ENCODE data around the gene TBATA. TPM values are rescaled to one million over a fixed set of nuclear protein-coding genes. Genes with fewer than 3 reads are reported as not detected.

The TBATA gene
- total RNA-seq, 1 experiment from 2014 or later: not detected

DNA sequence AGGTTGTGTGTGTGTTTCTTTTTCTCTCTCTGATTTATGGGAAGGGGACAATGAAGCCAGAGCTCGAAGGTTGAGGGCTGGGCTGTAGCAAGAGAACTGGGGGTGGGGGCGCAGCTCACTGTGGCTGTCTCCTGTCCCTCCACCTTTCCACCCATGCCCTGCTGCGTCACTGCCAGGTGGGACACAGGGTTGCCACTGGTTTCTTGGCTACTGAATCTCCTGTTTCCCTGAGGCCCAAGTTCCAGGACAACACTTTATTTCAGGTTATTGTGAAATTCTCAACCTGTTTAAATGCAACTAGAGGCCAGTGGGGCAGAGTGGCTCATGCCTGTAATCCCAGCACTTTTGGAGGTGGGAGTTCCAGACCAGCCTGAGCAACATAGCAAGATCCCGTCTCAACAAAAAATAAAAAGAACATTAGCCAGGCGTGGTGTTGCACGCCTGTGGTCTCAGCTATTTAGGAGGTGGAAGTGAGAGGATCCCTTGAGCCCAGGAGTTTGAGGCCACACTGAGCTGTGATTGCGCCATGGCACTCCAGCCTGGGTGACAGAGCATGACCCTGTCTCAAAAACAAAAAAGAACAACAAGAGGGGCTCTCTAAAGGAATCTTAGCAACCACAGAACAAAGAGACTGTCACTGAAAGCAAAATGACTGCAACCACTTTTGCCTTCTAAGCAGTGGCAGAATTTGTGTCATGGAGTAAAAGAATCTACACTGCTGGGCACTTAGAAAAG is 22.6 kb downstream of the TBATA start:
- no peak for ATAC-seq
- H3K27me3 Mint-ChIP-seq (ENCODE audit: low read depth): peaks cover 6% of the 10 kb centered on the region
- no peak for DNase-seq (ENCODE audit: low spot score)
- 0 out of 2 replicates have a peak overlapping the region, but pooled peaks have one; percentile 41 for H3K27ac Mint-ChIP-seq
- TF ChIP-seq, protein P1, sequence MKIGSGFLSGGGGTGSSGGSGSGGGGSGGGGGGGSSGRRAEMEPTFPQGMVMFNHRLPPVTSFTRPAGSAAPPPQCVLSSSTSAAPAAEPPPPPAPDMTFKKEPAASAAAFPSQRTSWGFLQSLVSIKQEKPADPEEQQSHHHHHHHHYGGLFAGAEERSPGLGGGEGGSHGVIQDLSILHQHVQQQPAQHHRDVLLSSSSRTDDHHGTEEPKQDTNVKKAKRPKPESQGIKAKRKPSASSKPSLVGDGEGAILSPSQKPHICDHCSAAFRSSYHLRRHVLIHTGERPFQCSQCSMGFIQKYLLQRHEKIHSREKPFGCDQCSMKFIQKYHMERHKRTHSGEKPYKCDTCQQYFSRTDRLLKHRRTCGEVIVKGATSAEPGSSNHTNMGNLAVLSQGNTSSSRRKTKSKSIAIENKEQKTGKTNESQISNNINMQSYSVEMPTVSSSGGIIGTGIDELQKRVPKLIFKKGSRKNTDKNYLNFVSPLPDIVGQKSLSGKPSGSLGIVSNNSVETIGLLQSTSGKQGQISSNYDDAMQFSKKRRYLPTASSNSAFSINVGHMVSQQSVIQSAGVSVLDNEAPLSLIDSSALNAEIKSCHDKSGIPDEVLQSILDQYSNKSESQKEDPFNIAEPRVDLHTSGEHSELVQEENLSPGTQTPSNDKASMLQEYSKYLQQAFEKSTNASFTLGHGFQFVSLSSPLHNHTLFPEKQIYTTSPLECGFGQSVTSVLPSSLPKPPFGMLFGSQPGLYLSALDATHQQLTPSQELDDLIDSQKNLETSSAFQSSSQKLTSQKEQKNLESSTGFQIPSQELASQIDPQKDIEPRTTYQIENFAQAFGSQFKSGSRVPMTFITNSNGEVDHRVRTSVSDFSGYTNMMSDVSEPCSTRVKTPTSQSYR (CRISPR knock-in tag; IDR thresholded peaks at IDR 0.05): no peak
- TF ChIP-seq ETV6 (CRISPR knock-in tag; IDR thresholded peaks at IDR 0.05): no peak
- TF ChIP-seq, protein P2, sequence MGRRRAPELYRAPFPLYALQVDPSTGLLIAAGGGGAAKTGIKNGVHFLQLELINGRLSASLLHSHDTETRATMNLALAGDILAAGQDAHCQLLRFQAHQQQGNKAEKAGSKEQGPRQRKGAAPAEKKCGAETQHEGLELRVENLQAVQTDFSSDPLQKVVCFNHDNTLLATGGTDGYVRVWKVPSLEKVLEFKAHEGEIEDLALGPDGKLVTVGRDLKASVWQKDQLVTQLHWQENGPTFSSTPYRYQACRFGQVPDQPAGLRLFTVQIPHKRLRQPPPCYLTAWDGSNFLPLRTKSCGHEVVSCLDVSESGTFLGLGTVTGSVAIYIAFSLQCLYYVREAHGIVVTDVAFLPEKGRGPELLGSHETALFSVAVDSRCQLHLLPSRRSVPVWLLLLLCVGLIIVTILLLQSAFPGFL (CRISPR knock-in tag; IDR thresholded peaks at IDR 0.05; ENCODE audit: borderline replicate concordance): no peak
- TF ChIP-seq, protein P3, sequence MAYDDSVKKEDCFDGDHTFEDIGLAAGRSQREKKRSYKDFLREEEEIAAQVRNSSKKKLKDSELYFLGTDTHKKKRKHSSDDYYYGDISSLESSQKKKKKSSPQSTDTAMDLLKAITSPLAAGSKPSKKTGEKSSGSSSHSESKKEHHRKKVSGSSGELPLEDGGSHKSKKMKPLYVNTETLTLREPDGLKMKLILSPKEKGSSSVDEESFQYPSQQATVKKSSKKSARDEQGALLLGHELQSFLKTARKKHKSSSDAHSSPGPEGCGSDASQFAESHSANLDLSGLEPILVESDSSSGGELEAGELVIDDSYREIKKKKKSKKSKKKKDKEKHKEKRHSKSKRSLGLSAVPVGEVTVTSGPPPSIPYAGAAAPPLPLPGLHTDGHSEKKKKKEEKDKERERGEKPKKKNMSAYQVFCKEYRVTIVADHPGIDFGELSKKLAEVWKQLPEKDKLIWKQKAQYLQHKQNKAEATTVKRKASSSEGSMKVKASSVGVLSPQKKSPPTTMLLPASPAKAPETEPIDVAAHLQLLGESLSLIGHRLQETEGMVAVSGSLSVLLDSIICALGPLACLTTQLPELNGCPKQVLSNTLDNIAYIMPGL (CRISPR knock-in tag; IDR thresholded peaks at IDR 0.05): no peak
- TF ChIP-seq FOXP1 (CRISPR knock-in tag; IDR thresholded peaks at IDR 0.05; ENCODE audit: borderline replicate concordance): no peak
- TF ChIP-seq SMAD3 (CRISPR knock-in tag; IDR thresholded peaks at IDR 0.05; ENCODE audit: borderline replicate concordance): no peak
- TF ChIP-seq MXD4 (CRISPR knock-in tag; IDR thresholded peaks at IDR 0.05; ENCODE audit: borderline replicate concordance): no peak
- TF ChIP-seq ZNF138 (CRISPR knock-in tag; conservative IDR thresholded peaks at IDR 0.05): no peak
- TF ChIP-seq ZNF423 (CRISPR knock-in tag; IDR thresholded peaks at IDR 0.05): no peak
- no peak for TF ChIP-seq ZNF232 (CRISPR knock-in tag; IDR thresholded peaks at IDR 0.05)
- no peak for TF ChIP-seq OVOL2 (CRISPR knock-in tag; IDR thresholded peaks at IDR 0.05; ENCODE audit: borderline replicate concordance)
- TF ChIP-seq, protein P4, sequence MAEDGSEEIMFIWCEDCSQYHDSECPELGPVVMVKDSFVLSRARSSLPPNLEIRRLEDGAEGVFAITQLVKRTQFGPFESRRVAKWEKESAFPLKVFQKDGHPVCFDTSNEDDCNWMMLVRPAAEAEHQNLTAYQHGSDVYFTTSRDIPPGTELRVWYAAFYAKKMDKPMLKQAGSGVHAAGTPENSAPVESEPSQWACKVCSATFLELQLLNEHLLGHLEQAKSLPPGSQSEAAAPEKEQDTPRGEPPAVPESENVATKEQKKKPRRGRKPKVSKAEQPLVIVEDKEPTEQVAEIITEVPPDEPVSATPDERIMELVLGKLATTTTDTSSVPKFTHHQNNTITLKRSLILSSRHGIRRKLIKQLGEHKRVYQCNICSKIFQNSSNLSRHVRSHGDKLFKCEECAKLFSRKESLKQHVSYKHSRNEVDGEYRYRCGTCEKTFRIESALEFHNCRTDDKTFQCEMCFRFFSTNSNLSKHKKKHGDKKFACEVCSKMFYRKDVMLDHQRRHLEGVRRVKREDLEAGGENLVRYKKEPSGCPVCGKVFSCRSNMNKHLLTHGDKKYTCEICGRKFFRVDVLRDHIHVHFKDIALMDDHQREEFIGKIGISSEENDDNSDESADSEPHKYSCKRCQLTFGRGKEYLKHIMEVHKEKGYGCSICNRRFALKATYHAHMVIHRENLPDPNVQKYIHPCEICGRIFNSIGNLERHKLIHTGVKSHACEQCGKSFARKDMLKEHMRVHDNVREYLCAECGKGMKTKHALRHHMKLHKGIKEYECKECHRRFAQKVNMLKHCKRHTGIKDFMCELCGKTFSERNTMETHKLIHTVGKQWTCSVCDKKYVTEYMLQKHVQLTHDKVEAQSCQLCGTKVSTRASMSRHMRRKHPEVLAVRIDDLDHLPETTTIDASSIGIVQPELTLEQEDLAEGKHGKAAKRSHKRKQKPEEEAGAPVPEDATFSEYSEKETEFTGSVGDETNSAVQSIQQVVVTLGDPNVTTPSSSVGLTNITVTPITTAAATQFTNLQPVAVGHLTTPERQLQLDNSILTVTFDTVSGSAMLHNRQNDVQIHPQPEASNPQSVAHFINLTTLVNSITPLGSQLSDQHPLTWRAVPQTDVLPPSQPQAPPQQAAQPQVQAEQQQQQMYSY (CRISPR knock-in tag; IDR thresholded peaks at IDR 0.05): no peak
- TF ChIP-seq, protein P5, sequence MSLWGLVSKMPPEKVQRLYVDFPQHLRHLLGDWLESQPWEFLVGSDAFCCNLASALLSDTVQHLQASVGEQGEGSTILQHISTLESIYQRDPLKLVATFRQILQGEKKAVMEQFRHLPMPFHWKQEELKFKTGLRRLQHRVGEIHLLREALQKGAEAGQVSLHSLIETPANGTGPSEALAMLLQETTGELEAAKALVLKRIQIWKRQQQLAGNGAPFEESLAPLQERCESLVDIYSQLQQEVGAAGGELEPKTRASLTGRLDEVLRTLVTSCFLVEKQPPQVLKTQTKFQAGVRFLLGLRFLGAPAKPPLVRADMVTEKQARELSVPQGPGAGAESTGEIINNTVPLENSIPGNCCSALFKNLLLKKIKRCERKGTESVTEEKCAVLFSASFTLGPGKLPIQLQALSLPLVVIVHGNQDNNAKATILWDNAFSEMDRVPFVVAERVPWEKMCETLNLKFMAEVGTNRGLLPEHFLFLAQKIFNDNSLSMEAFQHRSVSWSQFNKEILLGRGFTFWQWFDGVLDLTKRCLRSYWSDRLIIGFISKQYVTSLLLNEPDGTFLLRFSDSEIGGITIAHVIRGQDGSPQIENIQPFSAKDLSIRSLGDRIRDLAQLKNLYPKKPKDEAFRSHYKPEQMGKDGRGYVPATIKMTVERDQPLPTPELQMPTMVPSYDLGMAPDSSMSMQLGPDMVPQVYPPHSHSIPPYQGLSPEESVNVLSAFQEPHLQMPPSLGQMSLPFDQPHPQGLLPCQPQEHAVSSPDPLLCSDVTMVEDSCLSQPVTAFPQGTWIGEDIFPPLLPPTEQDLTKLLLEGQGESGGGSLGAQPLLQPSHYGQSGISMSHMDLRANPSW (CRISPR knock-in tag; conservative IDR thresholded peaks at IDR 0.05; ENCODE audit: low read depth): no peak
- TF ChIP-seq, protein P6, sequence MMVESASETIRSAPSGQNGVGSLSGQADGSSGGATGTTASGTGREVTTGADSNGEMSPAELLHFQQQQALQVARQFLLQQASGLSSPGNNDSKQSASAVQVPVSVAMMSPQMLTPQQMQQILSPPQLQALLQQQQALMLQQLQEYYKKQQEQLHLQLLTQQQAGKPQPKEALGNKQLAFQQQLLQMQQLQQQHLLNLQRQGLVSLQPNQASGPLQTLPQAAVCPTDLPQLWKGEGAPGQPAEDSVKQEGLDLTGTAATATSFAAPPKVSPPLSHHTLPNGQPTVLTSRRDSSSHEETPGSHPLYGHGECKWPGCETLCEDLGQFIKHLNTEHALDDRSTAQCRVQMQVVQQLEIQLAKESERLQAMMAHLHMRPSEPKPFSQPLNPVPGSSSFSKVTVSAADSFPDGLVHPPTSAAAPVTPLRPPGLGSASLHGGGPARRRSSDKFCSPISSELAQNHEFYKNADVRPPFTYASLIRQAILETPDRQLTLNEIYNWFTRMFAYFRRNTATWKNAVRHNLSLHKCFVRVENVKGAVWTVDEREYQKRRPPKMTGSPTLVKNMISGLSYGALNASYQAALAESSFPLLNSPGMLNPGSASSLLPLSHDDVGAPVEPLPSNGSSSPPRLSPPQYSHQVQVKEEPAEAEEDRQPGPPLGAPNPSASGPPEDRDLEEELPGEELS (CRISPR knock-in tag; IDR thresholded peaks at IDR 0.05): no peak
- no peak for TF ChIP-seq NFATC4 (CRISPR knock-in tag; IDR thresholded peaks at IDR 0.05)
- TF ChIP-seq KAT7 (CRISPR knock-in tag; IDR thresholded peaks at IDR 0.05; ENCODE audit: borderline replicate concordance): no peak
- no peak for TF ChIP-seq ZNF671 (CRISPR knock-in tag; IDR thresholded peaks at IDR 0.05)
- TF ChIP-seq, protein P7, sequence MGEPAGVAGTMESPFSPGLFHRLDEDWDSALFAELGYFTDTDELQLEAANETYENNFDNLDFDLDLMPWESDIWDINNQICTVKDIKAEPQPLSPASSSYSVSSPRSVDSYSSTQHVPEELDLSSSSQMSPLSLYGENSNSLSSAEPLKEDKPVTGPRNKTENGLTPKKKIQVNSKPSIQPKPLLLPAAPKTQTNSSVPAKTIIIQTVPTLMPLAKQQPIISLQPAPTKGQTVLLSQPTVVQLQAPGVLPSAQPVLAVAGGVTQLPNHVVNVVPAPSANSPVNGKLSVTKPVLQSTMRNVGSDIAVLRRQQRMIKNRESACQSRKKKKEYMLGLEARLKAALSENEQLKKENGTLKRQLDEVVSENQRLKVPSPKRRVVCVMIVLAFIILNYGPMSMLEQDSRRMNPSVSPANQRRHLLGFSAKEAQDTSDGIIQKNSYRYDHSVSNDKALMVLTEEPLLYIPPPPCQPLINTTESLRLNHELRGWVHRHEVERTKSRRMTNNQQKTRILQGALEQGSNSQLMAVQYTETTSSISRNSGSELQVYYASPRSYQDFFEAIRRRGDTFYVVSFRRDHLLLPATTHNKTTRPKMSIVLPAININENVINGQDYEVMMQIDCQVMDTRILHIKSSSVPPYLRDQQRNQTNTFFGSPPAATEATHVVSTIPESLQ (CRISPR knock-in tag; IDR thresholded peaks at IDR 0.05): no peak
- CTCF ChIA-PET: no interaction called here
- peaks cover 24% of the 10 kb centered on the region for H3K9me3 Mint-ChIP-seq
- peaks cover 22% of the 10 kb centered on the region for H3K36me3 Mint-ChIP-seq
- POLR2A ChIA-PET: no interaction called here
- H3K4me3 Mint-ChIP-seq: no peak overlapping the region
- peaks cover 25% of the 10 kb centered on the region for H3K4me1 Mint-ChIP-seq
